H9 (cell line): ENCODE results near the gene LITAF. TPM values are rescaled to one million over a fixed set of nuclear protein-coding genes. Genes with fewer than 3 reads are reported as not detected.

Source experiments
- DNase-seq: peaks from one replicate; pipeline ENCODE4 v3.0.0-alpha.2; 2017
- H2AFZ ChIP-seq: one replicate; pipeline ENCODE4 v1.6.1; 2013; ENCODE audit warnings: mild to moderate bottlenecking, low read length, control low read depth, moderate library complexity
- H2AK5ac ChIP-seq: 2 replicates; pipeline ENCODE4 v1.6.1; 2013; ENCODE audit warnings: low read length, control low read depth, mixed read lengths; ENCODE audit not compliant: insufficient read length
- H2BK120ac ChIP-seq: one replicate; pipeline ENCODE4 v1.6.1; 2013; ENCODE audit warnings: low read depth, mild to moderate bottlenecking, low read length, control low read depth, inconsistent platforms; ENCODE audit not compliant: poor library complexity, severe bottlenecking
- H2BK12ac ChIP-seq: 2 replicates; pipeline ENCODE4 v1.6.1; 2013; ENCODE audit warnings: low read length, control low read depth, mixed read lengths, low read depth; ENCODE audit not compliant: insufficient read length
- H2BK15ac ChIP-seq: 2 replicates; pipeline ENCODE4 v1.6.1; 2013; ENCODE audit warnings: low read depth, low read length, control low read depth
- H2BK20ac ChIP-seq: one replicate; pipeline ENCODE4 v1.6.1; 2013; ENCODE audit warnings: low read depth, mild to moderate bottlenecking, low read length, control low read depth, inconsistent platforms; ENCODE audit not compliant: poor library complexity, severe bottlenecking
- H2BK5ac ChIP-seq: 2 replicates; pipeline ENCODE4 v1.6.1; 2013; ENCODE audit warnings: low read length, control low read depth, mixed read lengths; ENCODE audit not compliant: insufficient read length
- H3K14ac ChIP-seq: 2 replicates; pipeline ENCODE4 v1.6.1; 2013; ENCODE audit warnings: low read length, control low read depth; ENCODE audit not compliant: insufficient read depth
- H3K18ac ChIP-seq: 2 replicates; pipeline ENCODE4 v1.6.1; 2013; ENCODE audit warnings: low read depth, mild to moderate bottlenecking, mixed read lengths, low read length, control low read depth; ENCODE audit not compliant: insufficient read length
- H3K23ac ChIP-seq: 2 replicates; pipeline ENCODE4 v1.6.1; 2013; ENCODE audit warnings: low read length, control low read depth, mixed read lengths, low read depth; ENCODE audit not compliant: insufficient read length
- H3K23me2 ChIP-seq: 2 replicates; pipeline ENCODE4 v1.6.1; 2013; ENCODE audit warnings: low read depth, mild to moderate bottlenecking, mixed read lengths, low read length, control low read depth; ENCODE audit not compliant: insufficient read length, poor library complexity, severe bottlenecking
- H3K27ac ChIP-seq: 2 replicates; pipeline ENCODE4 v1.5.1; 2013; ENCODE audit warnings: low read length, control low read depth, mixed read lengths, low read depth; ENCODE audit not compliant: insufficient read length
- H3K27me3 ChIP-seq: 2 replicates; pipeline ENCODE4 v1.6.1; 2013; ENCODE audit warnings: low read length, control low read depth, inconsistent platforms; ENCODE audit not compliant: insufficient read depth
- H3K4ac ChIP-seq: 2 replicates; pipeline ENCODE4 v1.6.1; 2013; ENCODE audit warnings: low read depth, mild to moderate bottlenecking, control low read depth, inconsistent platforms, low read length, moderate library complexity
- H3K4me1 ChIP-seq: 2 replicates; pipeline ENCODE4 v1.6.1; 2013; ENCODE audit warnings: low read length, control low read depth, inconsistent platforms; ENCODE audit not compliant: insufficient read depth
- H3K4me2 ChIP-seq: 2 replicates; pipeline ENCODE4 v1.6.1; 2013; ENCODE audit warnings: low read length, control low read depth, mixed read lengths; ENCODE audit not compliant: insufficient read length, insufficient read depth
- H3K56ac ChIP-seq: 2 replicates; pipeline ENCODE4 v1.6.1; 2013; ENCODE audit warnings: low read depth, mild to moderate bottlenecking, mixed read lengths, low read length, control low read depth; ENCODE audit not compliant: insufficient read length
- H3K79me1 ChIP-seq: 2 replicates; pipeline ENCODE4 v1.6.1; 2013; ENCODE audit warnings: low read depth, mild to moderate bottlenecking, moderate library complexity, low read length, control low read depth, inconsistent platforms; ENCODE audit not compliant: insufficient read depth, poor library complexity, severe bottlenecking
- H3K79me2 ChIP-seq: 2 replicates; pipeline ENCODE4 v1.6.1; 2013; ENCODE audit warnings: low read length, control low read depth, inconsistent platforms; ENCODE audit not compliant: insufficient read depth
- H3K9ac ChIP-seq: 2 replicates; pipeline ENCODE4 v1.6.1; 2013; ENCODE audit warnings: low read length, control low read depth, mixed read lengths; ENCODE audit not compliant: insufficient read length; ENCODE audit errors: extremely low read depth
- H3K9me3 ChIP-seq: one replicate; pipeline ENCODE4 v1.6.1; 2013; ENCODE audit warnings: low read depth, low read length, inconsistent platforms; ENCODE audit not compliant: control insufficient read depth
- H3T11ph ChIP-seq: one replicate; pipeline ENCODE4 v1.6.1; 2013; ENCODE audit warnings: mild to moderate bottlenecking, low read length, control low read depth, inconsistent platforms
- H4K20me1 ChIP-seq: one replicate; pipeline ENCODE4 v1.6.1; 2013; ENCODE audit not compliant: control insufficient read depth, insufficient read length, insufficient read depth
- H4K5ac ChIP-seq: 2 replicates; pipeline ENCODE4 v1.6.1; 2013; ENCODE audit warnings: low read depth, mild to moderate bottlenecking, mixed read lengths, low read length, control low read depth; ENCODE audit not compliant: insufficient read length
- H4K8ac ChIP-seq: replicated peaks from 2 replicates; pipeline ENCODE4 v1.6.1; 2013; ENCODE audit warnings: low read length, control low read depth, mixed read lengths, low read depth; ENCODE audit not compliant: insufficient read length
- H4K91ac ChIP-seq: 2 replicates; pipeline ENCODE4 v1.6.1; 2013; ENCODE audit warnings: low read depth, mild to moderate bottlenecking, moderate library complexity, mixed read lengths, low read length, control low read depth; ENCODE audit not compliant: insufficient read length
- H3K27ac Mint-ChIP-seq, 3 experiments: 2 replicates in 2 of 3; 3 replicates in 1 of 3; pipeline ENCODE4 v1.8.0; 2020 to 2021; ENCODE audit warnings: mixed read lengths in 3 of 3, mild to moderate bottlenecking in 1 of 3, moderate library complexity in 1 of 3
- H3K27me3 Mint-ChIP-seq: 2 replicates; pipeline ENCODE4 v1.8.0; 2021; ENCODE audit warnings: low read depth, mild to moderate bottlenecking, moderate library complexity, mixed read lengths
- H3K36me3 Mint-ChIP-seq, 3 experiments: 2 replicates in 2 of 3; 3 replicates in 1 of 3; pipeline ENCODE4 v1.8.0; 2020 to 2021; ENCODE audit warnings: low read depth in 3 of 3, mixed read lengths in 3 of 3; ENCODE audit not compliant: insufficient read depth in 1 of 3
- H3K4me1 Mint-ChIP-seq, 2 experiments: 2 replicates each; pipeline ENCODE4 v1.8.0; 2020; ENCODE audit warnings: mixed read lengths in 2 of 2
- H3K4me3 Mint-ChIP-seq, 2 experiments: 2 replicates in 1 of 2; 3 replicates in 1 of 2; pipeline ENCODE4 v1.8.0; 2020 to 2021; ENCODE audit warnings: mild to moderate bottlenecking in 2 of 2, mixed read lengths in 2 of 2, moderate library complexity in 1 of 2
- H3K9me3 Mint-ChIP-seq, 2 experiments: 2 replicates in 1 of 2; 3 replicates in 1 of 2; pipeline ENCODE4 v1.8.0; 2020; ENCODE audit warnings: mild to moderate bottlenecking in 2 of 2, mixed read lengths in 2 of 2, moderate library complexity in 1 of 2
- CTCF ChIP-seq: fragments of 200-600 bp; sonication (generic); conservative IDR thresholded peaks from 3 replicates; pipeline ENCODE4 v1.8.0; 2021; ENCODE audit warnings: antibody characterized with exemption, mild to moderate bottlenecking
- WGBS: extraction: QIAGEN DNeasy Blood & Tissue Kit; methylation state at CpG from one replicate; pipeline ENCODE4 v1.1.7; 2013; ENCODE audit warnings: missing lambda C conversion rate, low lambda C conversion rate, mixed read lengths; ENCODE audit not compliant: insufficient read length; ENCODE audit errors: extremely low coverage; 5-methylcytosine and 5-hydroxymethylcytosine counted together
- total RNA-seq: library from RNA; stranded (reverse); gene quantifications from 2 replicates; pipeline ENCODE4 v1.2.1, GENCODE V29; 2021

Gene LITAF
- total RNA-seq, 1 experiment from 2014 or later = 249 TPM

GRCh38 chr16:11615748-11616447 is 29.2 kb upstream of the LITAF start:
- no peak overlapping the region for H2AK5ac ChIP-seq
- Mint-ChIP-seq H3K27ac (0 out of 7 replicates have a peak overlapping the region, but pooled peaks of 1 of the 3 experiments have one; percentile 36), H3K4me1 (peaks cover 34 to 36% of the 10 kb centered on the region in 2 experiments), H3K36me3 (peaks cover 0 to 4% (median 0%) of the 10 kb centered on the region in 3 experiments; a peak in 2 of 7 replicates), H3K9me3 (peaks cover 0 to 3% of the 10 kb centered on the region in 2 experiments; a peak in 1 of 5 replicates), H3K4me3 (peak overlapping the region in 1 of 2 experiments; percentile 23; a peak in 2 of 5 replicates), H3K27me3 (peaks cover 7% of the 10 kb centered on the region)
- no peak overlapping the region for H4K91ac ChIP-seq
- H2AFZ ChIP-seq = no peak overlapping the region
- no peak overlapping the region for H4K5ac ChIP-seq
- H2BK120ac ChIP-seq = no peak overlapping the region
- H3K27me3 ChIP-seq = no peaks in the 10 kb centered on the region
- no peak overlapping the region for H3K4ac ChIP-seq
- H2BK5ac ChIP-seq = no peak overlapping the region
- no peaks in the 10 kb centered on the region for H3K23me2 ChIP-seq
- H3K27ac ChIP-seq = no peak overlapping the region
- peak; percentile 73 for DNase-seq
- no peaks in the 10 kb centered on the region for H3K79me1 ChIP-seq
- H3K56ac ChIP-seq = no peak overlapping the region
- WGBS = no CpG with 5 or more reads among the region's 8 CpGs
- H3K18ac ChIP-seq = no peak overlapping the region
- no peaks in the 10 kb centered on the region; the same call in 1 of the 2 replicates for H3K4me1 ChIP-seq
- no peak overlapping the region for H2BK12ac ChIP-seq
- H4K8ac ChIP-seq = no peak overlapping the region
- no peak overlapping the region for H3K14ac ChIP-seq
- no peak overlapping the region for H3K9ac ChIP-seq
- no peak overlapping the region for H3K23ac ChIP-seq
- H3K4me2 ChIP-seq = no peak overlapping the region
- no peak for TF ChIP-seq CTCF
- no peak overlapping the region for H2BK15ac ChIP-seq
- H2BK20ac ChIP-seq = no peak overlapping the region
- H4K20me1 ChIP-seq = no peaks in the 10 kb centered on the region
- no peaks in the 10 kb centered on the region for H3K9me3 ChIP-seq
- H3K79me2 ChIP-seq = no peaks in the 10 kb centered on the region
- H3T11ph ChIP-seq = no peak overlapping the region
